IMR-90 (cell line): Measurements from ENCODE around the gene SCTR. TPM values are rescaled to one million over a fixed set of nuclear protein-coding genes. Genes with fewer than 3 reads are reported as not detected.

Source experiments
- ATAC-seq: fragments of 200-7000 bp; cut with Tn5 transposase; 2 replicates; pipeline ENCODE4 v1.9.1; 2020; ENCODE audit warnings: low read depth, mild to moderate bottlenecking, moderate library complexity
- BruUV-seq: library from RNA; stranded (reverse); fragments of 400-500 nt; replicated peaks from 2 replicates; lab custom pipeline; 2021; lab: Mats Ljungman, UMichigan
- CTCF ChIA-PET: fragments of 300-600 bp; formaldehyde crosslinking; extraction: SDS; loops from one replicate; lab custom pipeline; 2021; ENCODE audit warnings: antibody characterized with exemption; lab: Yijun Ruan, JAX
- POLR2A ChIA-PET: fragments of 300-600 bp; sonication (Branson Sonifier 250); formaldehyde crosslinking; loops from one replicate; lab custom pipeline; 2022; ENCODE audit warnings: antibody characterized with exemption; ENCODE audit not compliant: unreplicated experiment; lab: Charles Lee
- DNase-seq: peaks from one replicate; pipeline ENCODE4 v3.0.0; 2013
- H2AFZ ChIP-seq: replicated peaks from 2 replicates; pipeline ENCODE3; 2013; ENCODE audit warnings: low read length, mild to moderate bottlenecking; ENCODE audit not compliant: poor library complexity
- H2AK5ac ChIP-seq: 2 replicates; pipeline ENCODE4 v1.6.1; 2013; ENCODE audit warnings: low read depth, low read length, inconsistent platforms
- H2AK9ac ChIP-seq: replicated peaks from 2 replicates; pipeline ENCODE3; 2013; ENCODE audit warnings: mild to moderate bottlenecking, low read depth, low read length, moderate library complexity; ENCODE audit not compliant: poor library complexity
- H2BK120ac ChIP-seq: 2 replicates; pipeline ENCODE4 v1.6.1; 2013; ENCODE audit warnings: low read depth, low read length, inconsistent platforms
- H2BK15ac ChIP-seq: 3 replicates; pipeline ENCODE4 v1.6.1; 2013; ENCODE audit warnings: low read depth, low read length, inconsistent platforms
- H2BK20ac ChIP-seq: 2 replicates; pipeline ENCODE4 v1.6.1; 2013; ENCODE audit warnings: low read depth, mild to moderate bottlenecking, inconsistent platforms, low read length, moderate library complexity
- H2BK5ac ChIP-seq: 2 replicates; pipeline ENCODE4 v1.6.1; 2013; ENCODE audit warnings: mild to moderate bottlenecking, low read depth, low read length, inconsistent platforms; ENCODE audit not compliant: poor library complexity, severe bottlenecking
- H3K14ac ChIP-seq: replicated peaks from 2 replicates; pipeline ENCODE4 v1.6.1; 2013; ENCODE audit warnings: low read depth, low read length, inconsistent platforms
- H3K18ac ChIP-seq: 2 replicates; pipeline ENCODE4 v1.6.1; 2013; ENCODE audit warnings: low read depth, low read length, control low read depth
- H3K23ac ChIP-seq: 2 replicates; pipeline ENCODE4 v1.6.1; 2013; ENCODE audit warnings: low read depth, low read length, inconsistent platforms
- H3K27ac ChIP-seq: 2 replicates; pipeline ENCODE4 v1.5.1; 2013; ENCODE audit warnings: mild to moderate bottlenecking, control low read depth, low read length; ENCODE audit not compliant: insufficient read depth
- H3K27me3 ChIP-seq: 2 replicates; pipeline ENCODE4 v1.6.1; 2013; ENCODE audit warnings: low read length; ENCODE audit not compliant: control insufficient read depth, insufficient read depth
- H3K36me3 ChIP-seq: 2 replicates; pipeline ENCODE4 v1.6.1; 2013; ENCODE audit warnings: low read length, mixed read lengths; ENCODE audit not compliant: control insufficient read depth, insufficient read depth
- H3K4ac ChIP-seq: 2 replicates; pipeline ENCODE4 v1.6.1; 2013; ENCODE audit warnings: low read depth, low read length, inconsistent platforms
- H3K4me1 ChIP-seq: 2 replicates; pipeline ENCODE4 v1.6.1; 2013; ENCODE audit warnings: low read length, mixed read lengths; ENCODE audit not compliant: control insufficient read depth, insufficient read depth
- H3K4me2 ChIP-seq: 2 replicates; pipeline ENCODE4 v1.6.1; 2013; ENCODE audit warnings: low read depth, mild to moderate bottlenecking, control low read depth, low read length, moderate library complexity
- H3K4me3 ChIP-seq: 2 replicates; pipeline ENCODE4 v1.5.1; 2013; ENCODE audit warnings: low read depth, mild to moderate bottlenecking, control low read depth, low read length, moderate library complexity; ENCODE audit not compliant: insufficient read depth
- H3K56ac ChIP-seq: 2 replicates; pipeline ENCODE4 v1.6.1; 2013; ENCODE audit warnings: low read length, inconsistent platforms; ENCODE audit not compliant: insufficient read depth; ENCODE audit errors: extremely low read depth
- H3K79me1 ChIP-seq, 2 experiments: 2 replicates each; pipeline ENCODE4 v1.6.1; 2013; ENCODE audit warnings: low read length in 2 of 2, inconsistent platforms in 1 of 2, low read depth in 1 of 2
- H3K9ac ChIP-seq: 2 replicates; pipeline ENCODE4 v1.6.1; 2013; ENCODE audit warnings: low read depth, low read length, control low read depth
- H3K9me1 ChIP-seq: 2 replicates; pipeline ENCODE4 v1.6.1; 2013; ENCODE audit warnings: low read length, inconsistent platforms; ENCODE audit not compliant: insufficient read depth
- H3K9me3 ChIP-seq: 2 replicates; pipeline ENCODE4 v1.6.1; 2013; ENCODE audit warnings: low read length; ENCODE audit not compliant: control insufficient read depth, insufficient read depth
- H4K20me1 ChIP-seq: 2 replicates; pipeline ENCODE4 v1.6.1; 2013; ENCODE audit warnings: low read length, inconsistent platforms; ENCODE audit not compliant: insufficient read depth
- H4K5ac ChIP-seq: 2 replicates; pipeline ENCODE4 v1.6.1; 2013; ENCODE audit warnings: mild to moderate bottlenecking, low read depth, low read length, control low read depth
- H4K8ac ChIP-seq, 2 experiments: 2 replicates each; pipeline ENCODE4 v1.6.1; 2013; ENCODE audit warnings: low read depth in 2 of 2, low read length in 2 of 2, control low read depth in 1 of 2, inconsistent platforms in 1 of 2
- H4K91ac ChIP-seq: 2 replicates; pipeline ENCODE4 v1.6.1; 2013; ENCODE audit warnings: low read depth, low read length, inconsistent platforms; ENCODE audit not compliant: insufficient read depth
- SMC3 ChIP-seq: fragments of 150-350 bp; IDR thresholded peaks from 2 replicates; pipeline ENCODE4 v1.6.1; 2016; ENCODE audit warnings: low read depth, mild to moderate bottlenecking, antibody characterized with exemption, low read length, moderate library complexity
- WGBS, 2 experiments: methylation state at CpG; one replicate each; pipeline versions ENCODE4 v1.1.5 to v1.1.7; 2013; ENCODE audit warnings: missing lambda C conversion rate in 2 of 2; ENCODE audit not compliant: insufficient read length in 1 of 2; ENCODE audit errors: extremely low coverage in 2 of 2; 5-methylcytosine and 5-hydroxymethylcytosine counted together
- dilution Hi-C: fragments of 300-500 bp; cut with HindIII; formaldehyde crosslinking; loops from one replicate; pipeline ENCODE4 v1.14.3; 2018; ENCODE audit warnings: low sequenced_read_pairs; ENCODE audit not compliant: unreplicated experiment
- in situ Hi-C: fragments of 300-500 bp; cut with MboI; formaldehyde crosslinking; loops from 3 replicates; pipeline ENCODE4 v1.14.3; 2019; ENCODE audit warnings: low sequenced_read_pairs, inconsistent platforms, mixed read lengths
- intact Hi-C: fragments of 100-400 bp; cut with micrococcal nuclease; formaldehyde crosslinking; loops from 2 replicates; pipeline ENCODE4 v1.10.0; 2022
- polyA plus RNA-seq, 3 experiments: library from polyadenylated mRNA; depleted of rRNA; stranded (reverse); fragments of >200 nt; gene quantifications; 2 replicates each; pipeline ENCODE4 v1.2.3, GENCODE V29; 2012; ENCODE audit warnings: low replicate concordance in 1 of 3
- total RNA-seq: library from RNA; depleted of rRNA; stranded (reverse); fragments of >200 nt; gene quantifications from 2 replicates; pipeline ENCODE4 v1.2.3, GENCODE V29; 2012

The SCTR gene
- total and polyA plus RNA-seq, 2 of the 4 experiments (the other 2 are of a cell fraction) = not detected

DNA sequence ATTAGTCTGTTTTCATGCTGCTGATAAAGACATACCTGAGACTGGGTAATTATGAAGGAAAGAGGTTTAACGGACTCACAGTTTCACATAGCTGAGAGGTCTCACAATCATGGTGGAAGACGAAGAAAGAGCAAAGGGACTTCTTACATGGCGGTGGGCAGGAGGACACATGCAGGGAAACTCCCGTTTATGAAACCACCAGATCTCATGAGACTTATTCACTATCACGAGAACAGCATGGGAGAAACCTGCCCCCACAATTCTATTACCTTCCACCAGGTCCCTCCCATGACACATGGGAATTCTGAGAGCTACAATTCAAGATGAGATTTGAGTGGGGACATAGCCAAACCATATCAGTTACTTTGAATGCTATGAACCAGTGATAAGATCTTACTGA lies 44.1 kb downstream of the SCTR start:
- Histone ChIP-seq H2BK120ac (no peak overlapping the region), H2AK9ac (no peak overlapping the region), H2BK5ac (no peak overlapping the region), H3K4me2 (no peak overlapping the region), H3K23ac (no peak overlapping the region), H3K18ac (no peak overlapping the region), H2AK5ac (no peak overlapping the region), H3K9me1 (no peaks in the 10 kb centered on the region), H4K5ac (no peak overlapping the region), H3K27ac (no peak overlapping the region), H3K4me1 (no peaks in the 10 kb centered on the region), H3K4me3 (no peak overlapping the region), H4K8ac (no peak overlapping the region), H3K4ac (no peak overlapping the region), H3K27me3 (peaks cover 27% of the 10 kb centered on the region), H3K14ac (no peak overlapping the region), H3K36me3 (no peaks in the 10 kb centered on the region), H4K91ac (no peak overlapping the region), H4K20me1 (no peaks in the 10 kb centered on the region), H3K9me3 (no peaks in the 10 kb centered on the region), H3K56ac (no peak overlapping the region), H2BK20ac (no peak overlapping the region), H3K9ac (no peak overlapping the region), H3K79me1 (no peaks in the 10 kb centered on the region), H2BK15ac (no peak overlapping the region), H2AFZ (no peak overlapping the region)
- POLR2A ChIA-PET = no interaction called here
- intact Hi-C loops (no loop called here), dilution Hi-C loops (no loop called here), in situ Hi-C loops (no loop called here)
- no TSS peak for BruUV-seq
- ATAC-seq (no peak), DNase-seq (no peak)
- WGBS, 2 experiments = no CpG with 5 or more reads among the region's 5 CpGs
- no peak for TF ChIP-seq SMC3
- CTCF ChIA-PET = interaction anchor here (1.0 kb wide), 1 partner anchor 599 kb away, joined by 3 read pairs; no protein-coding TSS in a partner anchor
